ENCODE results near the gene WDR81. TPM values are rescaled to one million over a fixed set of nuclear protein-coding genes. Genes with fewer than 3 reads are reported as not detected.

Gene WDR81
- total RNA-seq, 1 experiment from 2014 or later = 17.3 TPM

DNA sequence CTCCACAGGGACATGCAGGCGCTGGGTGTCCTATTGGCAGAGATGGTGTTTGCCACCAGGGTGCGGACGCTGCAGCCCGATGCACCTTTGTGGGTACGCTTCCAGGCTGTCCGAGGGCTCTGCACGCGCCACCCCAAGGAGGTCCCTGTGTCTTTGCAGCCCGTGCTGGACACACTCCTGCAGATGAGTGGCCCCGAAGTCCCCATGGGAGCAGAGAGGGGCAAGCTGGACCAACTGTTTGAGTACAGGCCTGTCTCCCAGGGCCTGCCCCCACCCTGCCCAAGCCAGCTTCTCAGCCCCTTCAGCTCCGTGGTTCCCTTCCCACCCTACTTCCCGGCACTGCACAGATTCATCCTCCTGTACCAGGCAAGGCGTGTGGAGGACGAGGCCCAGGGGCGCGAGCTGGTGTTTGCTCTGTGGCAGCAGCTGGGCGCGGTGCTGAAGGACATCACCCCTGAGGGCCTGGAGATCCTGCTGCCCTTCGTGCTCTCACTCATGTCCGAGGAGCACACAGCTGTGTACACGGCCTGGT is 2.8 kb downstream of the WDR81 start (continued):
- TF ChIP-seq TCF7L2 (IDR thresholded peaks at IDR 0.05; ENCODE audit: borderline replicate concordance, extremely low read depth, insufficient read depth, insufficient read length) (no peak), EGR1 (IDR thresholded peaks at IDR 0.05; ENCODE audit: low read depth) (no peak)
- TF ChIP-seq, protein P1, sequence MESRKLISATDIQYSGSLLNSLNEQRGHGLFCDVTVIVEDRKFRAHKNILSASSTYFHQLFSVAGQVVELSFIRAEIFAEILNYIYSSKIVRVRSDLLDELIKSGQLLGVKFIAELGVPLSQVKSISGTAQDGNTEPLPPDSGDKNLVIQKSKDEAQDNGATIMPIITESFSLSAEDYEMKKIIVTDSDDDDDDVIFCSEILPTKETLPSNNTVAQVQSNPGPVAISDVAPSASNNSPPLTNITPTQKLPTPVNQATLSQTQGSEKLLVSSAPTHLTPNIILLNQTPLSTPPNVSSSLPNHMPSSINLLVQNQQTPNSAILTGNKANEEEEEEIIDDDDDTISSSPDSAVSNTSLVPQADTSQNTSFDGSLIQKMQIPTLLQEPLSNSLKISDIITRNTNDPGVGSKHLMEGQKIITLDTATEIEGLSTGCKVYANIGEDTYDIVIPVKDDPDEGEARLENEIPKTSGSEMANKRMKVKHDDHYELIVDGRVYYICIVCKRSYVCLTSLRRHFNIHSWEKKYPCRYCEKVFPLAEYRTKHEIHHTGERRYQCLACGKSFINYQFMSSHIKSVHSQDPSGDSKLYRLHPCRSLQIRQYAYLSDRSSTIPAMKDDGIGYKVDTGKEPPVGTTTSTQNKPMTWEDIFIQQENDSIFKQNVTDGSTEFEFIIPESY (IDR thresholded peaks at IDR 0.05; ENCODE audit: extremely low read depth, insufficient replicate concordance, low read length) = no peak
- TF ChIP-seq, protein P2, sequence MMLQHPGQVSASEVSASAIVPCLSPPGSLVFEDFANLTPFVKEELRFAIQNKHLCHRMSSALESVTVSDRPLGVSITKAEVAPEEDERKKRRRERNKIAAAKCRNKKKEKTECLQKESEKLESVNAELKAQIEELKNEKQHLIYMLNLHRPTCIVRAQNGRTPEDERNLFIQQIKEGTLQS (IDR thresholded peaks at IDR 0.05) = no peak
- TF ChIP-seq, protein P3, sequence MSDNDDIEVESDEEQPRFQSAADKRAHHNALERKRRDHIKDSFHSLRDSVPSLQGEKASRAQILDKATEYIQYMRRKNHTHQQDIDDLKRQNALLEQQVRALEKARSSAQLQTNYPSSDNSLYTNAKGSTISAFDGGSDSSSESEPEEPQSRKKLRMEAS (IDR thresholded peaks at IDR 0.05) = no peak

DNA sequence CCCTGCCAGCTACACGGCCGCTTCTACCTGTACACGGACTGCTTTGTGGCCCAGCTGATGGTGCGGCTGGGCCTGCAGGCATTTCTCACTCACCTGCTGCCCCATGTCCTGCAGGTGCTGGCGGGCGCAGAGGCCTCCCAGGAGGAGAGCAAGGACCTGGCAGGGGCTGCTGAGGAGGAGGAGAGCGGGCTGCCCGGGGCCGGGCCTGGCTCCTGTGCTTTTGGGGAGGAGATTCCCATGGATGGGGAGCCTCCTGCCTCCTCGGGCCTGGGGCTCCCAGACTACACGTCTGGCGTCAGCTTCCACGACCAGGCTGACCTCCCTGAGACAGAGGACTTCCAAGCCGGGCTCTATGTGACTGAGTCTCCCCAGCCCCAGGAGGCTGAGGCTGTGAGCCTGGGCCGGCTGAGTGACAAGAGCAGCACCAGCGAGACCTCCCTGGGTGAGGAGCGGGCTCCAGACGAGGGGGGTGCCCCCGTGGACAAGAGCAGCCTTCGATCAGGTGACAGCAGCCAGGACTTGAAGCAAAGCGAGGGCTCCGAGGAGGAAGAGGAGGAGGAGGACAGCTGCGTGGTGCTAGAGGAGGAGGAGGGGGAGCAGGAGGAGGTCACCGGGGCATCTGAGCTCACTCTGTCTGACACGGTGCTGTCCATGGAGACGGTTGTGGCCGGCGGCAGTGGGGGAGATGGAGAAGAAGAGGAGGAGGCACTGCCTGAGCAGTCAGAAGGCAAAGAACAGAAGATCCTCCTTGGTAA is 3.5 kb downstream of the WDR81 start:
- POLR2A ChIA-PET = interaction anchor here (1.7 kb wide), 1 partner anchor 12 kb away, joined by 4 read pairs; no protein-coding TSS in a partner anchor
- no peaks in the 10 kb centered on the region for H4K20me1 ChIP-seq (ENCODE audit: insufficient read depth)
- H3K9me2 ChIP-seq (ENCODE audit: insufficient read depth) = no peaks in the 10 kb centered on the region
- TF ChIP-seq, protein P1 (IDR thresholded peaks at IDR 0.05; ENCODE audit: extremely low read depth, insufficient replicate concordance, low read length) = no peak
- no peak for TF ChIP-seq TCF7L2 (IDR thresholded peaks at IDR 0.05; ENCODE audit: borderline replicate concordance, extremely low read depth, insufficient read depth, insufficient read length)
- TF ChIP-seq POLR2AphosphoS5 (IDR thresholded peaks at IDR 0.05; ENCODE audit: low read depth, low read length) = no peak
- RAD21 ChIA-PET (ENCODE audit: low non-redundant PET in 1 of 2, low total read pairs in 2 of 2, uncharacterized antibody in 2 of 2, unreplicated experiment in 2 of 2) = no interaction called here
- H3K79me2 ChIP-seq (ENCODE audit: insufficient read depth, low read length) = peaks cover 3% of the 10 kb centered on the region; the same call in 1 of the 2 replicates
- no peaks in the 10 kb centered on the region for H3K36me3 ChIP-seq (ENCODE audit: control insufficient read depth in 1 of 2, insufficient read depth in 2 of 2, low read length in 2 of 2)
- peaks cover 10 to 35% of the 10 kb centered on the region in 2 experiments; a peak in 3 of 4 replicates for H3K4me1 ChIP-seq (ENCODE audit: control insufficient read depth in 1 of 2, insufficient read depth in 2 of 2, low read length in 2 of 2)
- H3K4me2 ChIP-seq (ENCODE audit: low read length) = no peak overlapping the region
- no peak for ATAC-seq
- no peak overlapping the region for H3K27ac ChIP-seq (ENCODE audit: low read depth, low read length)
- intact Hi-C loops (cut with micrococcal nuclease) = no loop called here
- H2AFZ ChIP-seq (ENCODE audit: low read depth, low read length, poor library complexity, severe bottlenecking) = no peak overlapping the region
- CTCF ChIA-PET = no interaction called here
- no peaks in the 10 kb centered on the region for H3K9me3 ChIP-seq (ENCODE audit: control insufficient read depth in 1 of 2, insufficient read depth in 1 of 2, low read depth in 1 of 2, low read length in 2 of 2)
- no TSS peak for BruUV-seq (replicated peaks)
- H3K9ac ChIP-seq (ENCODE audit: low read length) = no peak overlapping the region
- DNase-seq (ENCODE audit: low read depth, low spot score) = no peak
- H3K4me3 ChIP-seq (replicated peaks in 1 of 2; ENCODE audit: low read depth in 1 of 2, low read length in 2 of 2) = no peak overlapping the region
- H3K27me3 ChIP-seq (ENCODE audit: insufficient read depth, low read length) = no peaks in the 10 kb centered on the region
